Smooth muscle cell (in vitro differentiated cells): ENCODE results near the gene EPB41L4A. TPM values are rescaled to one million over a fixed set of nuclear protein-coding genes. Genes with fewer than 3 reads are reported as not detected.

ENCODE experiments used
- DNase-seq: peaks from one replicate; lab custom pipeline; 2025; ENCODE audit not compliant: unreplicated experiment; lab: John Stamatoyannopoulos, UW
- H2AFZ ChIP-seq: fragments of 200-600 bp; sonication (generic); 2 replicates; pipeline ENCODE4 v1.6.0; 2016; ENCODE audit warnings: antibody characterized with exemption, low read depth, mild to moderate bottlenecking
- H3F3A ChIP-seq: fragments of 200-600 bp; sonication (generic); 2 replicates; pipeline ENCODE4 v1.6.0; 2017; ENCODE audit warnings: antibody characterized with exemption, low read depth
- H3K27ac ChIP-seq: fragments of 200-600 bp; sonication (generic); 2 replicates; pipeline ENCODE4 v1.5.1; 2016; ENCODE audit warnings: low read depth, mild to moderate bottlenecking
- H3K27me3 ChIP-seq: fragments of 200-600 bp; sonication (generic); 2 replicates; pipeline ENCODE4 v1.6.1; 2016; ENCODE audit warnings: low read depth, mild to moderate bottlenecking
- H3K36me3 ChIP-seq: fragments of 200-600 bp; sonication (generic); 2 replicates; pipeline ENCODE4 v1.5.1; 2016; ENCODE audit warnings: low read depth
- H3K4me1 ChIP-seq: fragments of 200-600 bp; sonication (generic); 2 replicates; pipeline ENCODE4 v1.5.1; 2016; ENCODE audit warnings: low read depth
- H3K4me2 ChIP-seq: fragments of 200-600 bp; sonication (generic); 2 replicates; pipeline ENCODE4 v1.6.0; 2016; ENCODE audit warnings: mild to moderate bottlenecking
- H3K4me3 ChIP-seq: fragments of 200-600 bp; sonication (generic); 2 replicates; pipeline ENCODE4 v1.5.1; 2016; ENCODE audit warnings: mild to moderate bottlenecking
- H3K79me2 ChIP-seq: fragments of 200-600 bp; sonication (generic); 2 replicates; pipeline ENCODE4 v1.6.0; 2016; ENCODE audit warnings: low read depth, mild to moderate bottlenecking
- H3K9ac ChIP-seq: fragments of 200-600 bp; sonication (generic); 2 replicates; pipeline ENCODE4 v1.6.0; 2016; ENCODE audit warnings: low read depth
- H3K9me3 ChIP-seq: fragments of 200-600 bp; sonication (generic); replicated peaks from 2 replicates; pipeline ENCODE4 v1.5.1; 2016; ENCODE audit warnings: low read depth
- H4K20me1 ChIP-seq: fragments of 200-600 bp; sonication (generic); 2 replicates; pipeline ENCODE4 v1.6.0; 2016; ENCODE audit warnings: low read depth
- CTCF ChIP-seq: fragments of 200-600 bp; sonication (generic); IDR thresholded peaks from 2 replicates; pipeline ENCODE4 v1.5.1; 2017; ENCODE audit warnings: borderline replicate concordance, mild to moderate bottlenecking, antibody characterized with exemption; ENCODE audit not compliant: insufficient read depth, poor library complexity, severe bottlenecking
- WGBS: methylation state at CpG from one replicate; pipeline ENCODE4 v1.1.7; 2016; ENCODE audit warnings: low lambda C conversion rate; 5-methylcytosine and 5-hydroxymethylcytosine counted together
- polyA plus RNA-seq: library from polyadenylated mRNA; unstranded; fragments of >200 nt; fragmentation: Nextera tagmentation; extraction: Ambion mirVana; gene quantifications from 2 replicates; pipeline ENCODE4 v1.2.1, GENCODE V29; 2016
- total RNA-seq: library from RNA; depleted of rRNA; stranded (reverse); fragments of >200 nt; gene quantifications from 2 replicates; pipeline ENCODE4 v1.2.3, GENCODE V29; 2014

EPB41L4A gene
- total and polyA plus RNA-seq, 2 experiments from 2014 or later, result 2.9 to 8.9 TPM

- H3K4me1 ChIP-seq, result no peaks in the 10 kb centered on the region
- no peak for TF ChIP-seq CTCF
These were observed 45.2 kb downstream of the EPB41L4A start for GRCh38 chr5:112373885-112374284.

GRCh38 chr5:112372543-112372942 is 46.5 kb downstream of the EPB41L4A start:
- no peak for TF ChIP-seq CTCF

More at GRCh38 chr5:112373885-112374284, 45.2 kb downstream of the EPB41L4A start:
- Histone ChIP-seq H4K20me1 (no peaks in the 10 kb centered on the region), H3K27ac (peak overlapping the region; percentile 30), H3K79me2 (no peaks in the 10 kb centered on the region), H3K4me3 (no peak overlapping the region), H3K36me3 (no peaks in the 10 kb centered on the region), H3F3A (no peaks in the 10 kb centered on the region), H2AFZ (no peak overlapping the region), H3K9ac (no peak overlapping the region), H3K4me2 (no peak overlapping the region), H3K27me3 (no peaks in the 10 kb centered on the region), H3K9me3 (no peaks in the 10 kb centered on the region)
- no peak for DNase-seq
- 80% methylated on average over 2 of the region's 2 CpGs for WGBS

GRCh38 chr5:112371067-112371466 is 48.0 kb downstream of the EPB41L4A start:
- no peaks in the 10 kb centered on the region for H3K9me3 ChIP-seq
- H3K79me2 ChIP-seq, result no peaks in the 10 kb centered on the region
- no peak for DNase-seq
- no peak overlapping the region for H2AFZ ChIP-seq
- H3F3A ChIP-seq, result no peaks in the 10 kb centered on the region
- no peaks in the 10 kb centered on the region for H3K27me3 ChIP-seq
- 75% methylated on average over 2 of the region's 2 CpGs for WGBS
- no peaks in the 10 kb centered on the region for H3K4me1 ChIP-seq
- no peak overlapping the region for H3K9ac ChIP-seq
- no peak for TF ChIP-seq CTCF
- H3K4me2 ChIP-seq, result no peak overlapping the region
- no peaks in the 10 kb centered on the region for H3K36me3 ChIP-seq
- no peaks in the 10 kb centered on the region for H4K20me1 ChIP-seq
- H3K27ac ChIP-seq, result no peak overlapping the region
- H3K4me3 ChIP-seq, result no peak overlapping the region

More at GRCh38 chr5:112372543-112372942, 46.5 kb downstream of the EPB41L4A start:
- Histone ChIP-seq H3K9me3 (no peaks in the 10 kb centered on the region), H3K79me2 (no peaks in the 10 kb centered on the region), H4K20me1 (no peaks in the 10 kb centered on the region), H3K4me2 (no peak overlapping the region), H3F3A (no peaks in the 10 kb centered on the region), H3K4me1 (no peaks in the 10 kb centered on the region), H2AFZ (no peak overlapping the region), H3K27me3 (no peaks in the 10 kb centered on the region), H3K27ac (no peak overlapping the region), H3K4me3 (no peak overlapping the region), H3K36me3 (no peaks in the 10 kb centered on the region), H3K9ac (no peak overlapping the region)
- DNase-seq, result no peak

DNA sequence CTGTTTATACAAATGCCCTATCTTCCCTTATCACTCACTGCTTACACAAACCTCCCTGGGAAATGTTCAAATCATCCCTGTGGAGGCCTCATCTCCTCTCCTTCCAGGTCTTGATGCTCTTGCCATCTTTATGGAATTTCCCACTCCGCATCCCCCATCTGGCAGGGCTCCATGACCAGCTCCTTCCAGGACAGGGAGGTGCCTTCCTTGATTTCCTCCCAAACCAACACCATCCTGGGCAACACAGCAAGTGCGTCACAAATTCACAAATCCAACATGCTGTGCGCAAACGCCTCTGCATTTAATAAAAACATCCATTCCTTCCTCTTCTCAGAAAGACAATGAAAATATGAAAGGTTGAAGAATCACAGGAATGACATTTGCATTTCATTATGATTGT is 51.7 kb downstream of the EPB41L4A start:
- H3F3A ChIP-seq, result no peaks in the 10 kb centered on the region
- H3K4me3 ChIP-seq, result no peak overlapping the region
- no peaks in the 10 kb centered on the region for H4K20me1 ChIP-seq
- H3K27ac ChIP-seq, result no peak overlapping the region
- DNase-seq, result no peak
- no peak overlapping the region for H2AFZ ChIP-seq
- no peaks in the 10 kb centered on the region for H3K36me3 ChIP-seq
- no peak for TF ChIP-seq CTCF
- H3K9me3 ChIP-seq, result no peaks in the 10 kb centered on the region
- no peak overlapping the region for H3K9ac ChIP-seq
- H3K79me2 ChIP-seq, result no peaks in the 10 kb centered on the region
- WGBS, result 96% methylated on average over 4 of the region's 4 CpGs
- H3K4me2 ChIP-seq, result no peak overlapping the region
- no peaks in the 10 kb centered on the region for H3K4me1 ChIP-seq
- no peaks in the 10 kb centered on the region for H3K27me3 ChIP-seq
